IMR-90 (cell line): ENCODE data around the gene SMTNL1. TPM values are rescaled to one million over a fixed set of nuclear protein-coding genes. Genes with fewer than 3 reads are reported as not detected.

Experiments
- ATAC-seq: fragments of 200-7000 bp; cut with Tn5 transposase; 2 replicates; pipeline ENCODE4 v1.9.1; 2020; ENCODE audit warnings: low read depth, mild to moderate bottlenecking, moderate library complexity
- BruUV-seq: library from RNA; stranded (reverse); fragments of 400-500 nt; replicated peaks from 2 replicates; lab custom pipeline; 2021; lab: Mats Ljungman, UMichigan
- CTCF ChIA-PET: fragments of 300-600 bp; formaldehyde crosslinking; extraction: SDS; loops from one replicate; lab custom pipeline; 2021; ENCODE audit warnings: antibody characterized with exemption; lab: Yijun Ruan, JAX
- POLR2A ChIA-PET: fragments of 300-600 bp; sonication (Branson Sonifier 250); formaldehyde crosslinking; loops from one replicate; lab custom pipeline; 2022; ENCODE audit warnings: antibody characterized with exemption; ENCODE audit not compliant: unreplicated experiment; lab: Charles Lee
- DNase-seq: peaks from one replicate; pipeline ENCODE4 v3.0.0; 2013
- H2AFZ ChIP-seq: replicated peaks from 2 replicates; pipeline ENCODE3; 2013; ENCODE audit warnings: low read length, mild to moderate bottlenecking; ENCODE audit not compliant: poor library complexity
- H2AK5ac ChIP-seq: 2 replicates; pipeline ENCODE4 v1.6.1; 2013; ENCODE audit warnings: low read depth, low read length, inconsistent platforms
- H2AK9ac ChIP-seq: replicated peaks from 2 replicates; pipeline ENCODE3; 2013; ENCODE audit warnings: mild to moderate bottlenecking, low read depth, low read length, moderate library complexity; ENCODE audit not compliant: poor library complexity
- H2BK120ac ChIP-seq: 2 replicates; pipeline ENCODE4 v1.6.1; 2013; ENCODE audit warnings: low read depth, low read length, inconsistent platforms
- H2BK15ac ChIP-seq: 3 replicates; pipeline ENCODE4 v1.6.1; 2013; ENCODE audit warnings: low read depth, low read length, inconsistent platforms
- H2BK20ac ChIP-seq: 2 replicates; pipeline ENCODE4 v1.6.1; 2013; ENCODE audit warnings: low read depth, mild to moderate bottlenecking, inconsistent platforms, low read length, moderate library complexity
- H2BK5ac ChIP-seq: 2 replicates; pipeline ENCODE4 v1.6.1; 2013; ENCODE audit warnings: mild to moderate bottlenecking, low read depth, low read length, inconsistent platforms; ENCODE audit not compliant: poor library complexity, severe bottlenecking
- H3K14ac ChIP-seq: replicated peaks from 2 replicates; pipeline ENCODE4 v1.6.1; 2013; ENCODE audit warnings: low read depth, low read length, inconsistent platforms
- H3K18ac ChIP-seq: 2 replicates; pipeline ENCODE4 v1.6.1; 2013; ENCODE audit warnings: low read depth, low read length, control low read depth
- H3K23ac ChIP-seq: 2 replicates; pipeline ENCODE4 v1.6.1; 2013; ENCODE audit warnings: low read depth, low read length, inconsistent platforms
- H3K27ac ChIP-seq: 2 replicates; pipeline ENCODE4 v1.5.1; 2013; ENCODE audit warnings: mild to moderate bottlenecking, control low read depth, low read length; ENCODE audit not compliant: insufficient read depth
- H3K27me3 ChIP-seq: 2 replicates; pipeline ENCODE4 v1.6.1; 2013; ENCODE audit warnings: low read length; ENCODE audit not compliant: control insufficient read depth, insufficient read depth
- H3K36me3 ChIP-seq: 2 replicates; pipeline ENCODE4 v1.6.1; 2013; ENCODE audit warnings: low read length, mixed read lengths; ENCODE audit not compliant: control insufficient read depth, insufficient read depth
- H3K4ac ChIP-seq: 2 replicates; pipeline ENCODE4 v1.6.1; 2013; ENCODE audit warnings: low read depth, low read length, inconsistent platforms
- H3K4me1 ChIP-seq: 2 replicates; pipeline ENCODE4 v1.6.1; 2013; ENCODE audit warnings: low read length, mixed read lengths; ENCODE audit not compliant: control insufficient read depth, insufficient read depth
- H3K4me2 ChIP-seq: 2 replicates; pipeline ENCODE4 v1.6.1; 2013; ENCODE audit warnings: low read depth, mild to moderate bottlenecking, control low read depth, low read length, moderate library complexity
- H3K4me3 ChIP-seq: 2 replicates; pipeline ENCODE4 v1.5.1; 2013; ENCODE audit warnings: low read depth, mild to moderate bottlenecking, control low read depth, low read length, moderate library complexity; ENCODE audit not compliant: insufficient read depth
- H3K56ac ChIP-seq: 2 replicates; pipeline ENCODE4 v1.6.1; 2013; ENCODE audit warnings: low read length, inconsistent platforms; ENCODE audit not compliant: insufficient read depth; ENCODE audit errors: extremely low read depth
- H3K79me1 ChIP-seq, 2 experiments: 2 replicates each; pipeline ENCODE4 v1.6.1; 2013; ENCODE audit warnings: low read length in 2 of 2, inconsistent platforms in 1 of 2, low read depth in 1 of 2
- H3K9ac ChIP-seq: 2 replicates; pipeline ENCODE4 v1.6.1; 2013; ENCODE audit warnings: low read depth, low read length, control low read depth
- H3K9me1 ChIP-seq: 2 replicates; pipeline ENCODE4 v1.6.1; 2013; ENCODE audit warnings: low read length, inconsistent platforms; ENCODE audit not compliant: insufficient read depth
- H3K9me3 ChIP-seq: 2 replicates; pipeline ENCODE4 v1.6.1; 2013; ENCODE audit warnings: low read length; ENCODE audit not compliant: control insufficient read depth, insufficient read depth
- H4K20me1 ChIP-seq: 2 replicates; pipeline ENCODE4 v1.6.1; 2013; ENCODE audit warnings: low read length, inconsistent platforms; ENCODE audit not compliant: insufficient read depth
- H4K5ac ChIP-seq: 2 replicates; pipeline ENCODE4 v1.6.1; 2013; ENCODE audit warnings: mild to moderate bottlenecking, low read depth, low read length, control low read depth
- H4K8ac ChIP-seq, 2 experiments: 2 replicates each; pipeline ENCODE4 v1.6.1; 2013; ENCODE audit warnings: low read depth in 2 of 2, low read length in 2 of 2, control low read depth in 1 of 2, inconsistent platforms in 1 of 2
- H4K91ac ChIP-seq: 2 replicates; pipeline ENCODE4 v1.6.1; 2013; ENCODE audit warnings: low read depth, low read length, inconsistent platforms; ENCODE audit not compliant: insufficient read depth
- BHLHE40 ChIP-seq: fragments of 150-350 bp; IDR thresholded peaks from 2 replicates; pipeline ENCODE4 v1.6.1; 2016; ENCODE audit warnings: mild to moderate bottlenecking, low read depth, low read length
- ELK1 ChIP-seq: fragments of 150-350 bp; IDR thresholded peaks from 2 replicates; pipeline ENCODE4 v1.6.1; 2016; ENCODE audit warnings: low read depth, mild to moderate bottlenecking, low read length, moderate library complexity, borderline replicate concordance
- FOS ChIP-seq: fragments of 150-350 bp; IDR thresholded peaks from 2 replicates; pipeline ENCODE4 v1.6.1; 2016; ENCODE audit warnings: low read depth, low read length
- MAFK ChIP-seq: IDR thresholded peaks from 2 replicates; pipeline ENCODE4 v1.6.1; 2012; ENCODE audit warnings: low read depth, low read length, improper control_type of control experiment
- NFE2L2 ChIP-seq: fragments of 150-350 bp; IDR thresholded peaks from 2 replicates; pipeline ENCODE4 v1.6.1; 2016; ENCODE audit warnings: low read depth, mild to moderate bottlenecking, low read length
- POLR2A ChIP-seq: IDR thresholded peaks from 2 replicates; pipeline ENCODE4 v1.6.1; 2012; ENCODE audit warnings: mild to moderate bottlenecking, low read depth, low read length
- RCOR1 ChIP-seq: IDR thresholded peaks from 2 replicates; pipeline ENCODE4 v1.6.1; 2012; ENCODE audit warnings: mild to moderate bottlenecking, low read length, improper control_type of control experiment; ENCODE audit not compliant: insufficient replicate concordance
- RFX5 ChIP-seq: IDR thresholded peaks from 2 replicates; pipeline ENCODE4 v1.8.0; 2012; ENCODE audit warnings: low read depth, mild to moderate bottlenecking, low read length, moderate library complexity
- WGBS, 2 experiments: methylation state at CpG; one replicate each; pipeline versions ENCODE4 v1.1.5 to v1.1.7; 2013; ENCODE audit warnings: missing lambda C conversion rate in 2 of 2; ENCODE audit not compliant: insufficient read length in 1 of 2; ENCODE audit errors: extremely low coverage in 2 of 2; 5-methylcytosine and 5-hydroxymethylcytosine counted together
- dilution Hi-C: fragments of 300-500 bp; cut with HindIII; formaldehyde crosslinking; loops from one replicate; pipeline ENCODE4 v1.14.3; 2018; ENCODE audit warnings: low sequenced_read_pairs; ENCODE audit not compliant: unreplicated experiment
- in situ Hi-C: fragments of 300-500 bp; cut with MboI; formaldehyde crosslinking; loops from 3 replicates; pipeline ENCODE4 v1.14.3; 2019; ENCODE audit warnings: low sequenced_read_pairs, inconsistent platforms, mixed read lengths
- intact Hi-C: fragments of 100-400 bp; cut with micrococcal nuclease; formaldehyde crosslinking; loops from 2 replicates; pipeline ENCODE4 v1.10.0; 2022
- polyA plus RNA-seq, 3 experiments: library from polyadenylated mRNA; depleted of rRNA; stranded (reverse); fragments of >200 nt; gene quantifications; 2 replicates each; pipeline ENCODE4 v1.2.3, GENCODE V29; 2012; ENCODE audit warnings: low replicate concordance in 1 of 3
- total RNA-seq: library from RNA; depleted of rRNA; stranded (reverse); fragments of >200 nt; gene quantifications from 2 replicates; pipeline ENCODE4 v1.2.3, GENCODE V29; 2012

Gene SMTNL1
- total and polyA plus RNA-seq, 2 of the 4 experiments (the other 2 are of a cell fraction): not detected

GRCh38 chr11:57584341-57584740 is 46.9 kb downstream of the SMTNL1 start:
- Histone ChIP-seq H3K9ac (no peak overlapping the region), H2AK9ac (no peak overlapping the region), H3K4me3 (no peak overlapping the region), H3K4ac (no peak overlapping the region), H3K79me1 (no peaks in the 10 kb centered on the region), H3K23ac (no peak overlapping the region), H3K27me3 (peaks cover 15% of the 10 kb centered on the region), H3K36me3 (no peaks in the 10 kb centered on the region), H4K8ac (no peak overlapping the region), H2BK120ac (no peak overlapping the region), H4K5ac (no peak overlapping the region), H2AK5ac (no peak overlapping the region), H2BK15ac (no peak overlapping the region), H4K20me1 (no peaks in the 10 kb centered on the region), H3K56ac (no peak overlapping the region), H3K14ac (no peak overlapping the region), H3K9me1 (no peaks in the 10 kb centered on the region), H2BK20ac (no peak overlapping the region), H2BK5ac (no peak overlapping the region), H3K27ac (no peak overlapping the region), H2AFZ (no peak overlapping the region), H4K91ac (no peak overlapping the region), H3K9me3 (no peaks in the 10 kb centered on the region), H3K18ac (no peak overlapping the region), H3K4me2 (no peak overlapping the region), H3K4me1 (no peaks in the 10 kb centered on the region)
- DNase-seq (no peak), ATAC-seq (no peak)
- intact Hi-C loops: no loop called here
- TF ChIP-seq RCOR1 (no peak), ELK1 (no peak), RFX5 (no peak), NFE2L2 (no peak), MAFK (no peak), FOS (no peak), BHLHE40 (no peak), POLR2A (no peak)
- CTCF ChIA-PET: no interaction called here
- WGBS, 2 experiments: 68% methylated on average over 7 of the region's 9 CpGs; no CpG with 5 or more reads in 1 of the 2 experiments
- BruUV-seq: no TSS peak
- POLR2A ChIA-PET: no interaction called here
- in situ Hi-C loops: no loop called here
- dilution Hi-C loops: no loop called here
